ENCODE results near the gene PBX1. TPM values are rescaled to one million over a fixed set of nuclear protein-coding genes. Genes with fewer than 3 reads are reported as not detected.

PBX1 gene
- total RNA-seq, 4 donors from 2014 or later, result 15.2 to 48.6 (median 23.5) TPM

GRCh38 chr1:164867590-164867989 lies 308.6 kb downstream of the PBX1 start:
- WGBS, 2 donors, result 82 to 92% methylated on average over 8 of the region's 8 CpGs
- H3K9me3 ChIP-seq, result no peaks in the 10 kb centered on the region
- H3K4me3 ChIP-seq, result no peak overlapping the region
- TF ChIP-seq POLR2A (IDR thresholded peaks at IDR 0.05) (no peak), CTCF (IDR thresholded peaks at IDR 0.05) (no peak)
- peaks cover 0 to 7% (median 0%) of the 10 kb centered on the region in 3 donors for H3K4me1 ChIP-seq
- H3K36me3 ChIP-seq, result no peaks in the 10 kb centered on the region
- H3K27me3 ChIP-seq, result no peaks in the 10 kb centered on the region
- intact Hi-C loops (cut with DNase I), result no loop called here
- DNase-seq, result no peak
- H3K27ac ChIP-seq, result no peak overlapping the region

GRCh38 chr1:164868990-164869389 lies 310.0 kb downstream of the PBX1 start:
- no peak for DNase-seq
- TF ChIP-seq CTCF (IDR thresholded peaks at IDR 0.05), result no peak
- TF ChIP-seq POLR2A (IDR thresholded peaks at IDR 0.05), result no peak
- whole genome bisulfite sequencing, 2 donors, result 59 to 60% methylated on average over 4 of the region's 4 CpGs

GRCh38 chr1:164875518-164875917 lies 316.5 kb downstream of the PBX1 start:
- no peaks in the 10 kb centered on the region for H3K36me3 ChIP-seq
- H3K27ac ChIP-seq, result no peak overlapping the region
- WGBS, 2 donors, result 97 to 100% methylated on average over 1 to 3 of the region's 3 CpGs
- no peak for DNase-seq
- H3K27me3 ChIP-seq, result no peaks in the 10 kb centered on the region
- TF ChIP-seq POLR2A (IDR thresholded peaks at IDR 0.05) (no peak), CTCF (IDR thresholded peaks at IDR 0.05) (no peak)
- no peak overlapping the region for H3K4me3 ChIP-seq
- no peaks in the 10 kb centered on the region for H3K4me1 ChIP-seq
- H3K9me3 ChIP-seq, result no peaks in the 10 kb centered on the region
- intact Hi-C loops (cut with DNase I), result no loop called here

More at GRCh38 chr1:164868990-164869389, 310.0 kb downstream of the PBX1 start:
- Histone ChIP-seq H3K36me3 (no peaks in the 10 kb centered on the region), H3K4me3 (no peak overlapping the region), H3K27ac (no peak overlapping the region), H3K4me1 (peaks cover 0 to 7% (median 0%) of the 10 kb centered on the region in 3 donors), H3K9me3 (no peaks in the 10 kb centered on the region), H3K27me3 (no peaks in the 10 kb centered on the region)
- intact Hi-C loops (cut with DNase I), result no loop called here

GRCh38 chr1:164876398-164877116 lies 317.6 kb downstream of the PBX1 start:
- no peaks in the 10 kb centered on the region for H3K9me3 ChIP-seq
- H3K4me3 ChIP-seq, result no peak overlapping the region
- DNase-seq, result no peak
- H3K36me3 ChIP-seq, result no peaks in the 10 kb centered on the region
- TF ChIP-seq POLR2A (IDR thresholded peaks at IDR 0.05) (no peak), CTCF (IDR thresholded peaks at IDR 0.05) (no peak)
- no peaks in the 10 kb centered on the region for H3K27me3 ChIP-seq
- 76 to 87% methylated on average over 12 of the region's 12 CpGs for WGBS, 2 donors
- H3K27ac ChIP-seq, result no peak overlapping the region
- intact Hi-C loops (cut with DNase I), result no loop called here
- no peaks in the 10 kb centered on the region for H3K4me1 ChIP-seq

GRCh38 chr1:164880199-164880598 lies 321.2 kb downstream of the PBX1 start:
- WGBS, 2 donors, result 61 to 63% methylated on average over 3 of the region's 3 CpGs
- intact Hi-C loops (cut with DNase I), result no loop called here
- TF ChIP-seq CTCF (IDR thresholded peaks at IDR 0.05) (no peak), POLR2A (IDR thresholded peaks at IDR 0.05) (no peak)
- Histone ChIP-seq H3K27me3 (no peaks in the 10 kb centered on the region), H3K9me3 (no peaks in the 10 kb centered on the region), H3K27ac (no peak overlapping the region), H3K4me3 (no peak overlapping the region), H3K4me1 (no peaks in the 10 kb centered on the region), H3K36me3 (no peaks in the 10 kb centered on the region)
- no peak for DNase-seq

All from esophagus squamous epithelium (tissue), 5 donors.